Smooth muscle cell of the umbilical artery (primary cell): ENCODE measurements around the gene DDX56. TPM values are rescaled to one million over a fixed set of nuclear protein-coding genes. Genes with fewer than 3 reads are reported as not detected.

Experiments
- total RNA-seq: library from RNA; depleted of rRNA; stranded (reverse); fragments of >200 nt; gene quantifications from 2 replicates; pipeline ENCODE4 v1.2.3, GENCODE V29; 2014

Gene DDX56
- 39.8 and 48.2 TPM in 2 replicates for total RNA-seq

GRCh38 chr7:44573464-44574286 is at the start of gene DDX56:
Gene DDX56 (minus strand): TSS chr7:44573908. CDS start chr7:44573895, 13 bp downstream.

GRCh38 chr7:44606341-44607140 is 32.8 kb upstream of the DDX56 start, which contains the start of gene OGDH:
Gene OGDH (plus strand): TSS chr7:44606627. CDS start chr7:44624344, 17,717 bp downstream.

GRCh38 chr7:44581879-44582603 is 8.3 kb upstream of the DDX56 start, which contains the start of gene TMED4:
Gene TMED4 (minus strand): TSS chr7:44582231. CDS start chr7:44582206, 25 bp downstream.

GRCh38 chr7:44541028-44541869 is 32.5 kb downstream of the DDX56 start, which contains the start of gene NPC1L1:
Gene NPC1L1 (minus strand): TSS chr7:44541330. CDS start chr7:44541259, 71 bp downstream.

Other genes with a start within 250 kb of the DDX56 start
- gene CAMK2B, start 248.3 kb downstream of the DDX56 start, total RNA-seq: not detected in 2 replicates
- gene NUDCD3, start 83.2 kb downstream of the DDX56 start, total RNA-seq: 53.7 and 110 TPM in 2 replicates
- under 0.01 TPM in 1 of 2 replicates, not detected in the other for gene NPC1L1, start 32.6 kb downstream of the DDX56 start, total RNA-seq
- gene TMED4, start 8.3 kb upstream of the DDX56 start, total RNA-seq: 189 and 242 TPM in 2 replicates
- 79.6 and 136 TPM in 2 replicates for gene OGDH, start 32.7 kb upstream of the DDX56 start, total RNA-seq
- 9.8 and 21.3 TPM in 2 replicates for gene ZMIZ2, start 174.9 kb upstream of the DDX56 start, total RNA-seq
- 1,673 and 2,143 TPM in 2 replicates for gene PPIA, start 222.8 kb upstream of the DDX56 start, total RNA-seq